Measurements from ENCODE around the gene PTGS1.
A peak's percentile ranks its signal among the peaks of the same experiment; 100 is the strongest.
"Not testable (repeated sequence)": the region's sequence is repeated elsewhere in the genome, so short reads cannot be mapped to it uniquely, and the experiment has no call there.

PTGS1 gene

GRCh38 chr9:122347348-122348287 lies 23.2 kb upstream of the PTGS1 start:
- no peak for DNase-seq (ENCODE audit: low spot score)

- DNase-seq (ENCODE audit: low spot score) = no peak
These were observed 22.5 kb upstream of the PTGS1 start for GRCh38 chr9:122348288-122348777.

- DNase-seq (ENCODE audit: low spot score) = no peak
These were observed 22.0 kb upstream of the PTGS1 start for GRCh38 chr9:122348791-122349190.

GRCh38 chr9:122349201-122349600 lies 21.6 kb upstream of the PTGS1 start:
- DNase-seq (ENCODE audit: low spot score) = no peak

- DNase-seq (ENCODE audit: low spot score) = peak; percentile 91
These were observed 20.1 kb upstream of the PTGS1 start for GRCh38 chr9:122350577-122351355.

- no peak for DNase-seq (ENCODE audit: low spot score)
These were observed 16.2 kb upstream of the PTGS1 start for GRCh38 chr9:122354536-122355199.

- no peak for DNase-seq (ENCODE audit: low spot score)
These were observed 15.4 kb upstream of the PTGS1 start for GRCh38 chr9:122355336-122355875.

- DNase-seq (ENCODE audit: low spot score) = no peak
These were observed 14.2 kb upstream of the PTGS1 start for GRCh38 chr9:122356627-122357026.

- no peak for DNase-seq (ENCODE audit: low spot score)
These were observed 9.9 kb upstream of the PTGS1 start for GRCh38 chr9:122360891-122361290.

GRCh38 chr9:122363131-122363530 lies 7.7 kb upstream of the PTGS1 start:
- DNase-seq (ENCODE audit: low spot score) = not testable (repeated sequence)

GRCh38 chr9:122364117-122364782 lies 6.6 kb upstream of the PTGS1 start:
- DNase-seq (ENCODE audit: low spot score) = no peak

- DNase-seq (ENCODE audit: low spot score) = no peak
These were observed 6.1 kb upstream of the PTGS1 start for GRCh38 chr9:122364783-122365150.

- no peak for DNase-seq (ENCODE audit: low spot score)
These were observed 4.7 kb upstream of the PTGS1 start for GRCh38 chr9:122366074-122366660.

GRCh38 chr9:122367065-122367464 lies 3.8 kb upstream of the PTGS1 start:
- DNase-seq (ENCODE audit: low spot score) = no peak

GRCh38 chr9:122367774-122368460 lies 2.9 kb upstream of the PTGS1 start:
- no peak for DNase-seq (ENCODE audit: low spot score)

GRCh38 chr9:122368642-122369041 lies 2.2 kb upstream of the PTGS1 start:
- DNase-seq (ENCODE audit: low spot score) = no peak

- no peak for DNase-seq (ENCODE audit: low spot score)
These were observed 521 bp upstream of the PTGS1 start for GRCh38 chr9:122370303-122370702.

GRCh38 chr9:122371846-122372245 lies 1.0 kb downstream of the PTGS1 start:
- DNase-seq (ENCODE audit: low spot score) = no peak

- no peak for DNase-seq (ENCODE audit: low spot score)
These were observed 2.3 kb downstream of the PTGS1 start for GRCh38 chr9:122372856-122373845.

Data from left forelimb (tissue), 1 donor.